Right lobe of liver (tissue), 6 donors: Measurements from ENCODE around the gene PIGZ. TPM values are rescaled to one million over a fixed set of nuclear protein-coding genes. Genes with fewer than 3 reads are reported as not detected.

Experiments used
- ATAC-seq, 4 donors: fragments of 200-7000 bp; cut with Tn5 transposase; one replicate each; pipeline ENCODE4 v1.9.1; 2020; ENCODE audit warnings: mild to moderate bottlenecking in 4 of 4, moderate library complexity in 4 of 4
- DNase-seq, 3 donors: peaks; one replicate each; pipeline ENCODE4 v3.0.0-alpha.2; 2020
- H3K27ac ChIP-seq, 3 donors: fragments of 200-600 bp; one replicate each; pipeline ENCODE4 v1.8.0; 2022
- H3K27me3 ChIP-seq, 2 donors: fragments of 200-600 bp; one replicate each; pipeline ENCODE4 v1.8.0; 2022
- H3K36me3 ChIP-seq, 4 donors: fragments of 200-600 bp; sonication (generic) in 1 of 4; one replicate each; pipeline versions ENCODE4 v1.5.1 to v1.8.0; 2017 to 2022; ENCODE audit warnings: control low read depth in 1 of 4
- H3K4me1 ChIP-seq, 4 donors: fragments of 200-600 bp; sonication (generic) in 1 of 4; one replicate each; pipeline versions ENCODE4 v1.5.1 to v1.8.0; 2017 to 2022; ENCODE audit warnings: control low read depth in 1 of 4
- H3K4me3 ChIP-seq, 3 donors: fragments of 200-600 bp; one replicate each; pipeline ENCODE4 v1.8.0; 2022
- H3K9me3 ChIP-seq, 4 donors: fragments of 200-600 bp; sonication (generic) in 1 of 4; one replicate each; pipeline versions ENCODE4 v1.5.1 to v1.8.0; 2017 to 2022; ENCODE audit warnings: control low read depth in 1 of 4
- CTCF ChIP-seq, 4 donors: fragments of 200-600 bp in 3 of 4; fragments of 450-650 bp in 1 of 4; IDR thresholded peaks; one replicate each; pipeline versions ENCODE4 v1.5.1 to v1.8.0; 2016 to 2022; ENCODE audit warnings: antibody characterized with exemption in 4 of 4, mild to moderate bottlenecking in 2 of 4
- POLR2A ChIP-seq: fragments of 450-650 bp; IDR thresholded peaks from one replicate; pipeline ENCODE4 v1.6.1; 2017; ENCODE audit warnings: antibody characterized with exemption, mild to moderate bottlenecking
- WGBS: methylation state at CpG from one replicate; pipeline ENCODE4 v1.1.6; 2018; ENCODE audit warnings: low coverage, low lambda C conversion rate; ENCODE audit not compliant: insufficient coverage; ENCODE audit errors: missing lambda C conversion rate; 5-methylcytosine and 5-hydroxymethylcytosine counted together
- intact Hi-C, 2 donors: fragments of 100-400 bp; cut with DNase I; formaldehyde crosslinking; loops; one replicate each; pipeline versions ENCODE4 v1.11.2 to v1.14.1; 2022
- total RNA-seq, 6 experiments: library from RNA; depleted of rRNA in 2 of 6; stranded (reverse); fragments of >200 nt in 2 of 6; fragmentation: NEBNext Ultra II Directional in 3 of 6; extraction: Animal tissue kit (Norgen Biotek cat#: 25700) in 3 of 6; gene quantifications; one replicate each; pipeline versions ENCODE4 v1.1.0 to v1.2.4, GENCODE V29; 2016 to 2023
- donor health status: DM: no; HTN: yes; CAD: no.
- donor health status: DM: no; HTN: no; CAD: no.
- donor health status: DM: no; HTN: no; CAD: no.
- donor health status: DM: no; HTN: yes; CAD: no.
- donor health status: DM: no; HTN: yes; CAD: no.

PIGZ gene
- total RNA-seq, 6 experiments from 2014 or later: 1.2 to 2.8 (median 2.4) TPM

GRCh38 chr3:196932600-196932999 lies 36.0 kb downstream of the PIGZ start:
- WGBS: 78% methylated on average over 3 of the region's 3 CpGs
- no peak for TF ChIP-seq POLR2A
- TF ChIP-seq CTCF (IDR thresholded peaks at IDR 0.05): no peak
- DNase-seq: no peak
- intact Hi-C loops: no loop called here
- ATAC-seq: peak in 3 of 4 donors; percentile 21 to 48 (median 34)
- no peak overlapping the region for H3K4me3 ChIP-seq
- H3K9me3 ChIP-seq: no peaks in the 10 kb centered on the region
- H3K4me1 ChIP-seq: no peaks in the 10 kb centered on the region
- no peaks in the 10 kb centered on the region for H3K27me3 ChIP-seq
- no peak overlapping the region for H3K27ac ChIP-seq
- peaks cover 0 to 83% (median 40%) of the 10 kb centered on the region in 4 donors for H3K36me3 ChIP-seq

- DNase-seq (no peak), ATAC-seq (peak in 2 of 4 donors; percentile 14 to 19)
- no peaks in the 10 kb centered on the region for H3K9me3 ChIP-seq
- H3K27me3 ChIP-seq: no peaks in the 10 kb centered on the region
- H3K4me1 ChIP-seq: no peaks in the 10 kb centered on the region
- intact Hi-C loops: no loop called here
- no peak overlapping the region for H3K27ac ChIP-seq
- H3K4me3 ChIP-seq: no peak overlapping the region
- H3K36me3 ChIP-seq: peaks cover 0 to 77% (median 34%) of the 10 kb centered on the region in 4 donors
- no peak for TF ChIP-seq CTCF (IDR thresholded peaks at IDR 0.05)
- TF ChIP-seq POLR2A: no peak
- 89% methylated on average over 11 of the region's 12 CpGs for WGBS
Measured at GRCh38 chr3:196931828-196932587, 36.6 kb downstream of the PIGZ start.

GRCh38 chr3:196931157-196931556 lies 37.5 kb downstream of the PIGZ start:
- Histone ChIP-seq H3K27me3 (no peaks in the 10 kb centered on the region), H3K4me3 (no peak overlapping the region), H3K9me3 (no peaks in the 10 kb centered on the region), H3K4me1 (no peaks in the 10 kb centered on the region), H3K27ac (no peak overlapping the region), H3K36me3 (peaks cover 0 to 69% (median 27%) of the 10 kb centered on the region in 4 donors)
- 96% methylated on average over 4 of the region's 4 CpGs for WGBS
- intact Hi-C loops: no loop called here
- TF ChIP-seq POLR2A (no peak), CTCF (IDR thresholded peaks at IDR 0.05) (no peak)
- DNase-seq: no peak
- ATAC-seq: no peak

GRCh38 chr3:196927571-196928453 lies 40.8 kb downstream of the PIGZ start:
- Histone ChIP-seq H3K36me3 (peaks cover 0 to 36% (median 12%) of the 10 kb centered on the region in 4 donors), H3K27me3 (no peaks in the 10 kb centered on the region), H3K4me3 (no peak overlapping the region), H3K9me3 (no peaks in the 10 kb centered on the region), H3K27ac (no peak overlapping the region), H3K4me1 (no peaks in the 10 kb centered on the region)
- 89% methylated on average over 4 of the region's 7 CpGs for WGBS
- intact Hi-C loops: no loop called here
- peak; percentile 11 to 64 (median 46) for ATAC-seq
- DNase-seq: no peak
- no peak for TF ChIP-seq POLR2A
- no peak for TF ChIP-seq CTCF (IDR thresholded peaks at IDR 0.05)
